CD14-positive monocyte (primary cell): ENCODE data around the gene MRTFA. TPM values are rescaled to one million over a fixed set of nuclear protein-coding genes. Genes with fewer than 3 reads are reported as not detected.

ENCODE experiments used
- DNase-seq, 3 donors: peaks; one replicate each; pipeline ENCODE4 v3.0.0-alpha.2; 2011 to 2022
- H2AFZ ChIP-seq: 2 replicates; pipeline ENCODE4 v1.6.0; 2012; ENCODE audit warnings: mild to moderate bottlenecking, low read depth, low read length, inconsistent platforms; ENCODE audit not compliant: insufficient read depth, poor library complexity, severe bottlenecking
- H3K27ac ChIP-seq, 2 donors: 1 replicate in 1 of 2; 2 replicates in 1 of 2; pipeline ENCODE4 v1.5.1; 2012 to 2013; ENCODE audit warnings: low read length in 2 of 2, control low read depth in 1 of 2, inconsistent platforms in 1 of 2, low read depth in 1 of 2, mild to moderate bottlenecking in 1 of 2
- H3K27me3 ChIP-seq, 2 donors: one replicate each; pipeline versions ENCODE4 v1.6.0 to v1.6.1; 2011 to 2013; ENCODE audit warnings: low read length in 2 of 2; ENCODE audit not compliant: control insufficient read depth in 2 of 2, insufficient read depth in 2 of 2
- H3K36me3 ChIP-seq, 2 donors: replicated peaks in 1 of 2; 1 replicate in 1 of 2; 2 replicates in 1 of 2; pipeline versions ENCODE4 v1.5.1 to v1.6.1; 2012 to 2013; ENCODE audit warnings: low read length in 2 of 2, control low read depth in 1 of 2, inconsistent platforms in 1 of 2, mild to moderate bottlenecking in 1 of 2; ENCODE audit not compliant: insufficient read depth in 2 of 2, control insufficient read depth in 1 of 2
- H3K4me1 ChIP-seq, 2 donors: 1 replicate in 1 of 2; 2 replicates in 1 of 2; pipeline versions ENCODE4 v1.5.1 to v1.6.1; 2012 to 2013; ENCODE audit warnings: low read length in 2 of 2, control low read depth in 1 of 2, inconsistent platforms in 1 of 2, mild to moderate bottlenecking in 1 of 2, moderate library complexity in 1 of 2; ENCODE audit not compliant: insufficient read depth in 2 of 2, control insufficient read depth in 1 of 2
- H3K4me2 ChIP-seq: replicated peaks from 2 replicates; pipeline ENCODE3; 2012; ENCODE audit warnings: low read length, moderate library complexity, mild to moderate bottlenecking; ENCODE audit not compliant: poor library complexity, severe bottlenecking; ENCODE audit errors: extremely low read depth
- H3K4me3 ChIP-seq, 3 experiments: fragments of 200-600 bp in 1 of 3; sonication (generic) in 1 of 3; replicated peaks in 1 of 3; 1 replicate in 2 of 3; 2 replicates in 1 of 3; pipeline ENCODE4 v1.5.1; 2011 to 2013; ENCODE audit warnings: low read length in 3 of 3, mild to moderate bottlenecking in 3 of 3, control low read depth in 2 of 3, low read depth in 2 of 3, inconsistent platforms in 1 of 3, moderate library complexity in 1 of 3
- H3K79me2 ChIP-seq: 2 replicates; pipeline ENCODE4 v1.6.0; 2012; ENCODE audit warnings: mild to moderate bottlenecking, control low read depth, inconsistent platforms, low read length, moderate library complexity; ENCODE audit not compliant: insufficient read depth
- H3K9ac ChIP-seq: 2 replicates; pipeline ENCODE4 v1.6.0; 2017; ENCODE audit warnings: low read length, mild to moderate bottlenecking; ENCODE audit not compliant: insufficient read depth, poor library complexity, severe bottlenecking
- H3K9me3 ChIP-seq, 2 donors: replicated peaks in 1 of 2; 1 replicate in 1 of 2; 2 replicates in 1 of 2; pipeline versions ENCODE4 v1.5.1 to v1.6.1; 2012 to 2013; ENCODE audit warnings: low read length in 2 of 2, control low read depth in 1 of 2; ENCODE audit not compliant: control insufficient read depth in 1 of 2, insufficient read depth in 1 of 2
- H4K20me1 ChIP-seq: 2 replicates; pipeline ENCODE4 v1.6.0; 2012; ENCODE audit warnings: mild to moderate bottlenecking, low read length, control low read depth, moderate library complexity; ENCODE audit not compliant: insufficient read depth
- H3K27ac Mint-ChIP-seq, 7 donors: one replicate each; pipeline ENCODE4 v1.8.0; 2020; ENCODE audit warnings: mild to moderate bottlenecking in 7 of 7, mixed read lengths in 7 of 7, moderate library complexity in 6 of 7, inconsistent platforms in 2 of 7
- H3K27me3 Mint-ChIP-seq, 3 donors: one replicate each; pipeline ENCODE4 v1.8.0; 2021 to 2022; ENCODE audit warnings: low read depth in 3 of 3, mild to moderate bottlenecking in 3 of 3, mixed read lengths in 3 of 3, moderate library complexity in 3 of 3, inconsistent platforms in 1 of 3
- H3K36me3 Mint-ChIP-seq, 2 donors: one replicate each; pipeline ENCODE4 v1.8.0; 2020; ENCODE audit warnings: mixed read lengths in 2 of 2, inconsistent platforms in 1 of 2, mild to moderate bottlenecking in 1 of 2
- H3K4me1 Mint-ChIP-seq: one replicate; pipeline ENCODE4 v1.8.0; 2020; ENCODE audit warnings: mild to moderate bottlenecking, mixed read lengths
- H3K4me3 Mint-ChIP-seq, 2 donors: one replicate each; pipeline ENCODE4 v1.8.0; 2020; ENCODE audit warnings: mild to moderate bottlenecking in 2 of 2, mixed read lengths in 2 of 2, moderate library complexity in 1 of 2
- H3K9me3 Mint-ChIP-seq, 7 donors: one replicate each; pipeline ENCODE4 v1.8.0; 2020 to 2022; ENCODE audit warnings: mixed read lengths in 7 of 7, mild to moderate bottlenecking in 6 of 7, moderate library complexity in 6 of 7, inconsistent platforms in 2 of 7
- CTCF ChIP-seq: fragments of 200-600 bp; IDR thresholded peaks from one replicate; pipeline ENCODE4 v1.8.0; 2022; ENCODE audit warnings: antibody characterized with exemption, mild to moderate bottlenecking
- WGBS: methylation state at CpG from one replicate; pipeline ENCODE4 v1.1.5; 2013; ENCODE audit warnings: missing lambda C conversion rate; ENCODE audit not compliant: insufficient coverage; 5-methylcytosine and 5-hydroxymethylcytosine counted together
- intact Hi-C, 2 donors: fragments of 100-400 bp; cut with micrococcal nuclease; formaldehyde crosslinking; loops; one replicate each; pipeline versions ENCODE4 v1.15.0 to v1.15.1; 2023
- polyA plus RNA-seq, 3 donors: library from polyadenylated mRNA; depleted of rRNA in 1 of 3; unstranded in 2 of 3; stranded (reverse) in 1 of 3; fragments of 300-500 nt in 2 of 3; fragments of >200 nt in 1 of 3; fragmentation: Illumina TruSeq in 2 of 3; gene quantifications; 1 replicate in 2 of 3; 2 replicates in 1 of 3; pipeline ENCODE4 v1.2.3, GENCODE V29; 2012 to 2021

Gene MRTFA
- polyA plus RNA-seq, 3 donors, result 14.1 to 33.8 (median 18.9) TPM

- no peaks in the 10 kb centered on the region for H3K9me3 ChIP-seq
- Mint-ChIP-seq H3K27ac (peak overlapping the region; percentile 6 to 86 (median 54)), H3K4me3 (peak overlapping the region; percentile 73 to 88), H3K36me3 (peaks cover 19 to 21% of the 10 kb centered on the region in 2 donors), H3K27me3 (no peaks in the 10 kb centered on the region), H3K9me3 (peaks cover 0 to 2% (median 0%) of the 10 kb centered on the region in 7 donors), H3K4me1 (peaks cover 30% of the 10 kb centered on the region)
- no peak for TF ChIP-seq CTCF
- H3K4me1 ChIP-seq, result peaks cover 22 to 28% of the 10 kb centered on the region in 2 donors
- 7% methylated on average over 9 of the region's 10 CpGs for WGBS
- peak overlapping the region; percentile 2 for H2AFZ ChIP-seq
- H3K36me3 ChIP-seq, result no peaks in the 10 kb centered on the region
- no peak overlapping the region for H3K9ac ChIP-seq
- H3K79me2 ChIP-seq, result peaks cover 45% of the 10 kb centered on the region
- peak; percentile 29 to 51 (median 49) for DNase-seq
- peaks cover 68% of the 10 kb centered on the region for H4K20me1 ChIP-seq
- H3K27me3 ChIP-seq, result no peaks in the 10 kb centered on the region
- H3K4me3 ChIP-seq, result peak overlapping the region in 1 of 3 experiments; percentile 48
- H3K4me2 ChIP-seq, result peak overlapping the region; percentile 59
- intact Hi-C loops, result no loop called here
- peak overlapping the region in 1 of 2 donors; percentile 2 for H3K27ac ChIP-seq
Observed at GRCh38 chr22:40385036-40385782, 251.3 kb downstream of the MRTFA start.

- H3K4me1 ChIP-seq, result peaks cover 24 to 31% of the 10 kb centered on the region in 2 donors
- Mint-ChIP-seq H3K9me3 (peaks cover 0 to 2% (median 0%) of the 10 kb centered on the region in 7 donors), H3K27ac (peak overlapping the region in 3 of 7 donors; percentile 12 to 74 (median 28)), H3K27me3 (no peaks in the 10 kb centered on the region), H3K4me3 (no peak overlapping the region), H3K36me3 (peaks cover 17 to 21% of the 10 kb centered on the region in 2 donors), H3K4me1 (peaks cover 35% of the 10 kb centered on the region)
- no peak overlapping the region for H3K9ac ChIP-seq
- peak in 2 of 3 donors; percentile 12 to 51 for DNase-seq
- no peaks in the 10 kb centered on the region for H3K36me3 ChIP-seq
- no peak for TF ChIP-seq CTCF
- peaks cover 66% of the 10 kb centered on the region for H4K20me1 ChIP-seq
- H3K27me3 ChIP-seq, result no peaks in the 10 kb centered on the region
- no peak overlapping the region for H3K4me2 ChIP-seq
- no peaks in the 10 kb centered on the region for H3K9me3 ChIP-seq
- H2AFZ ChIP-seq, result no peak overlapping the region
- peaks cover 57% of the 10 kb centered on the region for H3K79me2 ChIP-seq
- H3K4me3 ChIP-seq, result no peak overlapping the region
- no CpG with 5 or more reads among the region's 3 CpGs for WGBS
- intact Hi-C loops, result no loop called here
- H3K27ac ChIP-seq, result peak overlapping the region in 1 of 2 donors; percentile 24
Observed at GRCh38 chr22:40383905-40384304, 252.6 kb downstream of the MRTFA start.
